ENCODE data around the gene ZNF710. TPM values are rescaled to one million over a fixed set of nuclear protein-coding genes. Genes with fewer than 3 reads are reported as not detected.

The ZNF710 gene
- total RNA-seq, 1 donor from 2014 or later: 24.2 TPM

DNA sequence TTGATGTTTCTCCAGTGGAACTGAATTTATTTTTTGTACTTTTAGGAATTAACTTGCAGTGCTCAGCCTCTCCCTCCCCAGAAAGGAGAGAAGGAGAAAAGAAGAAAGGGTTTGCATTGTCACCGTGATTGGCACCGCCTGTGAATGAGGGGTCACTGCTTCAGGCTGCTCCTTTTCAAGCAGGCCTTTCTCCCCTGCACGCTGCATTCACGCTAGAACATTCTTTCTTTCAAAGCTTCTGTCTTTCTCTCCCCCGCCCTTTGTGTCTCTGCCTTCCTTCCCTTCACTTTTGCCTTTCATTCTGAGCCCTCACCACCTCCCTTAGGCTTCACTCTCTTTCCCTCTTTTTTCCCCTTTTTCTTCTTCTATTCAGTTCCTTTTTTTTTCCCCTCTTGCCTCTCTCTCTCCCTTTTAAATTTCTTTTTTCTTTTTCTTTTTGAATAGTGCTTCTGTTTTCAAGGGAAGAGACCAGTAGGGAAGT is 42.4 kb downstream of the ZNF710 start:
- no peaks in the 10 kb centered on the region for H3K27me3 Mint-ChIP-seq (ENCODE audit: unreplicated experiment)
- H3K9me3 Mint-ChIP-seq (ENCODE audit: unreplicated experiment): no peaks in the 10 kb centered on the region
- peaks cover 5% of the 10 kb centered on the region for H3K36me3 Mint-ChIP-seq (ENCODE audit: unreplicated experiment)
- TF ChIP-seq, protein P1, sequence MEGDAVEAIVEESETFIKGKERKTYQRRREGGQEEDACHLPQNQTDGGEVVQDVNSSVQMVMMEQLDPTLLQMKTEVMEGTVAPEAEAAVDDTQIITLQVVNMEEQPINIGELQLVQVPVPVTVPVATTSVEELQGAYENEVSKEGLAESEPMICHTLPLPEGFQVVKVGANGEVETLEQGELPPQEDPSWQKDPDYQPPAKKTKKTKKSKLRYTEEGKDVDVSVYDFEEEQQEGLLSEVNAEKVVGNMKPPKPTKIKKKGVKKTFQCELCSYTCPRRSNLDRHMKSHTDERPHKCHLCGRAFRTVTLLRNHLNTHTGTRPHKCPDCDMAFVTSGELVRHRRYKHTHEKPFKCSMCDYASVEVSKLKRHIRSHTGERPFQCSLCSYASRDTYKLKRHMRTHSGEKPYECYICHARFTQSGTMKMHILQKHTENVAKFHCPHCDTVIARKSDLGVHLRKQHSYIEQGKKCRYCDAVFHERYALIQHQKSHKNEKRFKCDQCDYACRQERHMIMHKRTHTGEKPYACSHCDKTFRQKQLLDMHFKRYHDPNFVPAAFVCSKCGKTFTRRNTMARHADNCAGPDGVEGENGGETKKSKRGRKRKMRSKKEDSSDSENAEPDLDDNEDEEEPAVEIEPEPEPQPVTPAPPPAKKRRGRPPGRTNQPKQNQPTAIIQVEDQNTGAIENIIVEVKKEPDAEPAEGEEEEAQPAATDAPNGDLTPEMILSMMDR (IDR thresholded peaks at IDR 0.05): no peak
- DNase-seq (ENCODE audit: extremely low spot score, unreplicated experiment): no peak
- no peak overlapping the region for H3K27ac Mint-ChIP-seq (ENCODE audit: unreplicated experiment)
- H3K4me1 Mint-ChIP-seq (ENCODE audit: unreplicated experiment): peaks cover 6% of the 10 kb centered on the region
- H3K4me3 Mint-ChIP-seq (ENCODE audit: unreplicated experiment): no peak overlapping the region

DNA sequence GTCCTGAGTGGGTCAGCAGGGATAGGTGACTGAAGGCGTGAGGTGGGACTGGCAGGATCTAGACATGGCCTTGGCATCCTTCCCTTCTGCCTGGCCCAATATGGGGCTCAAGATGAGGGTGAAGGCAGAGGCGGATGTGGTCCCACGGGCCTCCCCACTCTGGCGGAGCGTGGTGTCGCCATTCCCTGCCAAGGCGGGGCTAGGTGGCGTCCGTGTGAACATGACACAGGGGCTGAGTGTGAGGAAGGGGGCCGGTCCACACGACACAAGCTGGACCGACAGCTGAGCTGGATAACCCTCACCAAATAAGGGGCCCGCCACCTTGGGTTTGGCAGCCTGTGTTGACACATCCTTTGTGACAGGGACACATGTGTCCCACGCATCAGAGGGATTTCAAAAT is 43.1 kb downstream of the ZNF710 start:
- H3K27me3 Mint-ChIP-seq (ENCODE audit: unreplicated experiment): no peaks in the 10 kb centered on the region
- peaks cover 6% of the 10 kb centered on the region for H3K4me1 Mint-ChIP-seq (ENCODE audit: unreplicated experiment)
- TF ChIP-seq, protein P1 (IDR thresholded peaks at IDR 0.05): no peak
- H3K4me3 Mint-ChIP-seq (ENCODE audit: unreplicated experiment): no peak overlapping the region
- H3K36me3 Mint-ChIP-seq (ENCODE audit: unreplicated experiment): peaks cover 5% of the 10 kb centered on the region
- H3K9me3 Mint-ChIP-seq (ENCODE audit: unreplicated experiment): no peaks in the 10 kb centered on the region
- no peak for DNase-seq (ENCODE audit: extremely low spot score, unreplicated experiment)
- H3K27ac Mint-ChIP-seq (ENCODE audit: unreplicated experiment): no peak overlapping the region

DNA sequence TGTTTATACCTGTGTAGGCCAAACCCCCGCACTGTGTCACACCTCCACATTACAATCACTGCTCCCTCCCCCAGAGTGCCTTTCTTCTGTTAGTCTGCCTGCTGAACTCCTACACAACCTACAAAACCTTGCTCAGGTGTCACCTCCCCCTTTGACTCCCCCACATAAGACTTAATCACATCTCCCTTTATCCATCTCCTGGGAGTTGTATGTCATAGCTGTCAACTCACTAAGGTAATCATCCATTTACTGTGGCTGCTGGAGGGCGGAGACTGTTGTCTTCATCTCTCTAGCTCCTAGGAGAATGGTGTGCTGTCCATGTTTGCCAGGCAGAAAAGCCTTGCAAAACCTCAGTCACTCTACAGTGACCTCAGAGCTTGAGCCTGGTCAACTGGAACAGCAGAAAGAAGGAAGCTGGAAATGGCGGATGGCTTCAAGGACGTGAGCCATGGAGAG is 43.8 kb downstream of the ZNF710 start:
- H3K4me1 Mint-ChIP-seq (ENCODE audit: unreplicated experiment): peaks cover 6% of the 10 kb centered on the region
- peaks cover 5% of the 10 kb centered on the region for H3K36me3 Mint-ChIP-seq (ENCODE audit: unreplicated experiment)
- no peak overlapping the region for H3K4me3 Mint-ChIP-seq (ENCODE audit: unreplicated experiment)
- no peaks in the 10 kb centered on the region for H3K27me3 Mint-ChIP-seq (ENCODE audit: unreplicated experiment)
- H3K9me3 Mint-ChIP-seq (ENCODE audit: unreplicated experiment): no peaks in the 10 kb centered on the region
- TF ChIP-seq, protein P1 (IDR thresholded peaks at IDR 0.05): no peak
- H3K27ac Mint-ChIP-seq (ENCODE audit: unreplicated experiment): no peak overlapping the region
- no peak for DNase-seq (ENCODE audit: extremely low spot score, unreplicated experiment)

DNA sequence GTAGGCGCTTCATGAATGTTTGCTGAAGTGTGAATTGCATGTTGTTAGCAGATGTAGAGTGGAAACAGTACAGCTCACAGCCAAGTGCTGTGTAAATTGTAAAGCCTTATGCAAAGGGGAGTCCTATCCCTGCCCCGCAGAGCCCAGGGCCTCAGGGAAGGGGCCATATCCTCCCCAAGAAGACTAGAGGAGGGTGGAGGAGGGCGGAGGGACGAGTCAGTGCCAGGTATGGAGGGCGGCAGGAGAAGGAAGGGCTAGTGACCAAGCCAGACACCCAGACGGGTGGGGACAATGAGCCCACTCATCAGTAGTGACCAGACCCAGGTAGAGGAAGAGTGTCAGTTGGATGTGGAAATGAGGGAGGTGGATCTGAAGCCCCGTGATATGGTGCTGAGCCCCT is 45.2 kb downstream of the ZNF710 start:
- TF ChIP-seq, protein P1 (IDR thresholded peaks at IDR 0.05): no peak
- H3K27ac Mint-ChIP-seq (ENCODE audit: unreplicated experiment): no peak overlapping the region
- H3K9me3 Mint-ChIP-seq (ENCODE audit: unreplicated experiment): no peaks in the 10 kb centered on the region
- DNase-seq (ENCODE audit: extremely low spot score, unreplicated experiment): no peak
- peaks cover 2% of the 10 kb centered on the region for H3K4me1 Mint-ChIP-seq (ENCODE audit: unreplicated experiment)
- H3K27me3 Mint-ChIP-seq (ENCODE audit: unreplicated experiment): no peaks in the 10 kb centered on the region
- H3K4me3 Mint-ChIP-seq (ENCODE audit: unreplicated experiment): no peak overlapping the region
- H3K36me3 Mint-ChIP-seq (ENCODE audit: unreplicated experiment): peaks cover 5% of the 10 kb centered on the region

DNA sequence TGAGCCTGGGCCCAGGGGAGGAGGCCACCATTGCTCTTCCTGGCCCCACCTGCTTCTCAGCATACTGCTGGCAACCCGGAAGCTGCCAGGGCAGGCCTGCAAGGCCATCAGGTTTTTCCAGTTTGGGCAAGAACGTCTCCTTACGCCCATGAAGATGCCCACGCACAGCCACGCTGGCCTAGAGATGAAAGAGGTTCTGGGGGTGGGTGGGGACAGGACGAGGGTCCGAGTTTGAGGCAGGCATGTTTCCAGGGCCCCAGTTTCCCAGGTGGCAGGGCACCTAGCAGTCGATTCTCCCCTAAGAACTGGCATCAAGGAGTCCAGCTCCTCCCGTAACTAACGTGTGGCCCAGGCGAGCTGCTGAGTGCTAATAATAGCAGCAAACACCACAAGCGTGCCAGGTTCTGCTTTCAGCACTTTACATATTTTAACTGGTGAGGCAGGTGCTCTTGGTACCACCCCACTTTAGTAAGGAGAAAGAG is 45.8 kb downstream of the ZNF710 start:
- Mint-ChIP-seq H3K4me1 (ENCODE audit: unreplicated experiment) (peaks cover 2% of the 10 kb centered on the region), H3K36me3 (ENCODE audit: unreplicated experiment) (peaks cover 5% of the 10 kb centered on the region), H3K27ac (ENCODE audit: unreplicated experiment) (no peak overlapping the region), H3K9me3 (ENCODE audit: unreplicated experiment) (no peaks in the 10 kb centered on the region), H3K27me3 (ENCODE audit: unreplicated experiment) (no peaks in the 10 kb centered on the region), H3K4me3 (ENCODE audit: unreplicated experiment) (no peak overlapping the region)
- TF ChIP-seq, protein P1 (IDR thresholded peaks at IDR 0.05): no peak
- no peak for DNase-seq (ENCODE audit: extremely low spot score, unreplicated experiment)

Data from osteocyte (in vitro differentiated cells).